C1 segment of cervical spinal cord (tissue), 14 donors: Measurements from ENCODE around the gene INSRR.

Source experiments
- DNase-seq, 14 donors: peaks; one replicate each; lab custom pipeline; 2025; lab: John Stamatoyannopoulos, UW

The INSRR gene

GRCh38 chr1:156858959-156859522 is at the start of gene INSRR:
TSS of gene INSRR (minus strand) at chr1:156859117. CDS start at chr1:156858621, 496 bp downstream.
- no peak for DNase-seq

GRCh38 chr1:156908541-156908940 is 49.6 kb upstream of the INSRR start:
- no peak for DNase-seq

GRCh38 chr1:156906206-156906906 is 47.4 kb upstream of the INSRR start:
- DNase-seq: no peak

- DNase-seq: no peak
Observed at GRCh38 chr1:156905651-156906050, 46.7 kb upstream of the INSRR start.

- no peak for DNase-seq
Observed at GRCh38 chr1:156905176-156905575, 46.3 kb upstream of the INSRR start.

- no peak for DNase-seq
Observed at GRCh38 chr1:156904187-156904959, 45.5 kb upstream of the INSRR start.

- no peak for DNase-seq
Observed at GRCh38 chr1:156903328-156904091, 44.6 kb upstream of the INSRR start.

GRCh38 chr1:156901966-156902915 is 43.3 kb upstream of the INSRR start:
- DNase-seq: no peak

GRCh38 chr1:156901590-156901900 is 42.6 kb upstream of the INSRR start:
- no peak for DNase-seq

- no peak for DNase-seq
Observed at GRCh38 chr1:156900896-156901589, 42.1 kb upstream of the INSRR start.

- DNase-seq: no peak
Observed at GRCh38 chr1:156899956-156900718, 41.2 kb upstream of the INSRR start.

GRCh38 chr1:156898971-156899664 is 40.2 kb upstream of the INSRR start:
- DNase-seq: no peak

- no peak for DNase-seq
Observed at GRCh38 chr1:156898161-156898566, 39.2 kb upstream of the INSRR start.

GRCh38 chr1:156897078-156897825 is 38.3 kb upstream of the INSRR start:
- no peak for DNase-seq

GRCh38 chr1:156896490-156897033 is 37.6 kb upstream of the INSRR start:
- DNase-seq: no peak

GRCh38 chr1:156895927-156896326 is 37.0 kb upstream of the INSRR start:
- DNase-seq: no peak

GRCh38 chr1:156895455-156895812 is 36.5 kb upstream of the INSRR start:
- no peak for DNase-seq
